AG10803 (cell line): ENCODE data around the gene ZKSCAN2.

Experiments used
- DNase-seq: peaks from one replicate; pipeline ENCODE4 v3.0.0; 2010; ENCODE audit warnings: low read depth
- H3K4me3 ChIP-seq: 2 replicates; pipeline ENCODE4 v1.5.1; 2011; ENCODE audit warnings: mild to moderate bottlenecking, low read length, control low read depth
- CTCF ChIP-seq: conservative IDR thresholded peaks from 2 replicates; pipeline ENCODE4 v1.5.1; 2011; ENCODE audit warnings: mild to moderate bottlenecking, low read length, control low read depth, inconsistent platforms

Gene ZKSCAN2

GRCh38 chr16:25257470-25257955 is at the start of gene ZKSCAN2:
Gene ZKSCAN2, minus strand, starts transcription at chr16:25257845. Its CDS starts 718 bp downstream, at chr16:25257127.
- peak; percentile 92 for DNase-seq
- no peak for TF ChIP-seq CTCF
- peak within 1 kb of the TSS; percentile 73 for H3K4me3 ChIP-seq

- no peak for TF ChIP-seq CTCF
- DNase-seq, result no peak
- no peak overlapping the region for H3K4me3 ChIP-seq
Measured at GRCh38 chr16:25299792-25300590, 42.3 kb upstream of the ZKSCAN2 start.

GRCh38 chr16:25298165-25298872 is 40.7 kb upstream of the ZKSCAN2 start:
- no peak for DNase-seq
- TF ChIP-seq CTCF, result no peak
- H3K4me3 ChIP-seq, result no peak overlapping the region

GRCh38 chr16:25297151-25297787 is 39.6 kb upstream of the ZKSCAN2 start:
- TF ChIP-seq CTCF, result no peak
- H3K4me3 ChIP-seq, result no peak overlapping the region
- DNase-seq, result no peak

GRCh38 chr16:25291580-25291979 is 33.9 kb upstream of the ZKSCAN2 start:
- no peak overlapping the region for H3K4me3 ChIP-seq
- no peak for DNase-seq
- no peak for TF ChIP-seq CTCF

- TF ChIP-seq CTCF, result no peak
- no peak for DNase-seq
- H3K4me3 ChIP-seq, result no peak overlapping the region
Measured at GRCh38 chr16:25289466-25289865, 31.8 kb upstream of the ZKSCAN2 start.
